Esophagus squamous epithelium (tissue), 4 donors: Measurements from ENCODE around the gene HDAC7.

Source experiments
- CTCF ChIP-seq, 6 experiments: fragments of 450-650 bp in 4 of 6; fragments of 200-600 bp in 2 of 6; sonication (generic) in 2 of 6; IDR thresholded peaks; one replicate each; pipeline ENCODE4 v1.5.1; 2016 to 2019; ENCODE audit warnings: antibody characterized with exemption in 6 of 6, mild to moderate bottlenecking in 4 of 6, moderate library complexity in 4 of 6
- POLR2A ChIP-seq, 4 donors: fragments of 450-650 bp; IDR thresholded peaks; one replicate each; pipeline ENCODE4 v1.6.1; 2017; ENCODE audit warnings: antibody characterized with exemption in 4 of 4, mild to moderate bottlenecking in 4 of 4, moderate library complexity in 3 of 4

- TF ChIP-seq CTCF (IDR thresholded peaks at IDR 0.05) (no peak), POLR2A (IDR thresholded peaks at IDR 0.05) (no peak)
These were observed 44.4 kb downstream of the HDAC7 start for GRCh38 chr12:47775100-47775911.
